IPS-18c (cell line): ENCODE results near the gene ARHGAP22.

ENCODE experiments used
- H3K4me3 ChIP-seq: 2 replicates; pipeline ENCODE4 v1.7.0; 2013; ENCODE audit warnings: low read depth, mild to moderate bottlenecking, low read length, moderate library complexity; ENCODE audit not compliant: insufficient read depth
- H3K9me3 ChIP-seq: one replicate; pipeline ENCODE4 v1.6.1; 2013; ENCODE audit warnings: mild to moderate bottlenecking, low read length, moderate library complexity; ENCODE audit not compliant: control insufficient read depth, insufficient read depth

The ARHGAP22 gene

GRCh38 chr10:48636901-48637300, 32.0 kb upstream of the ARHGAP22 start:
- no peak overlapping the region for H3K4me3 ChIP-seq
- H3K9me3 ChIP-seq = no peaks in the 10 kb centered on the region

- Histone ChIP-seq H3K9me3 (no peaks in the 10 kb centered on the region), H3K4me3 (no peak overlapping the region)
Observed at GRCh38 chr10:48636231-48636630, 31.4 kb upstream of the ARHGAP22 start.

GRCh38 chr10:48634984-48635557, 30.2 kb upstream of the ARHGAP22 start:
- no peak overlapping the region for H3K4me3 ChIP-seq
- no peaks in the 10 kb centered on the region for H3K9me3 ChIP-seq

GRCh38 chr10:48634198-48634983, 29.5 kb upstream of the ARHGAP22 start:
- H3K4me3 ChIP-seq = no peak overlapping the region
- H3K9me3 ChIP-seq = no peaks in the 10 kb centered on the region

GRCh38 chr10:48633381-48634197, 28.7 kb upstream of the ARHGAP22 start:
- Histone ChIP-seq H3K9me3 (no peaks in the 10 kb centered on the region), H3K4me3 (no peak overlapping the region)

- Histone ChIP-seq H3K4me3 (no peak overlapping the region), H3K9me3 (no peaks in the 10 kb centered on the region)
Observed at GRCh38 chr10:48632166-48632565, 27.3 kb upstream of the ARHGAP22 start.

- Histone ChIP-seq H3K9me3 (no peaks in the 10 kb centered on the region), H3K4me3 (no peak overlapping the region)
Observed at GRCh38 chr10:48627984-48628609, 23.2 kb upstream of the ARHGAP22 start.

GRCh38 chr10:48626986-48627731, 22.3 kb upstream of the ARHGAP22 start:
- Histone ChIP-seq H3K9me3 (no peaks in the 10 kb centered on the region), H3K4me3 (no peak overlapping the region)

GRCh38 chr10:48626447-48626846, 21.6 kb upstream of the ARHGAP22 start:
- Histone ChIP-seq H3K9me3 (no peaks in the 10 kb centered on the region), H3K4me3 (no peak overlapping the region)

GRCh38 chr10:48625826-48626134, 20.9 kb upstream of the ARHGAP22 start:
- H3K9me3 ChIP-seq = no peaks in the 10 kb centered on the region
- H3K4me3 ChIP-seq = no peak overlapping the region

- H3K9me3 ChIP-seq = no peaks in the 10 kb centered on the region
- H3K4me3 ChIP-seq = no peak overlapping the region
Observed at GRCh38 chr10:48623607-48624132, 18.8 kb upstream of the ARHGAP22 start.

GRCh38 chr10:48623009-48623408, 18.1 kb upstream of the ARHGAP22 start:
- Histone ChIP-seq H3K4me3 (no peak overlapping the region), H3K9me3 (no peaks in the 10 kb centered on the region)

- Histone ChIP-seq H3K4me3 (no peak overlapping the region), H3K9me3 (no peaks in the 10 kb centered on the region)
Observed at GRCh38 chr10:48620719-48621118, 15.8 kb upstream of the ARHGAP22 start.

- H3K9me3 ChIP-seq = no peaks in the 10 kb centered on the region
- H3K4me3 ChIP-seq = no peak overlapping the region
Observed at GRCh38 chr10:48616436-48616835, 11.6 kb upstream of the ARHGAP22 start.

GRCh38 chr10:48614481-48615390, 9.9 kb upstream of the ARHGAP22 start:
- Histone ChIP-seq H3K9me3 (no peaks in the 10 kb centered on the region), H3K4me3 (no peak overlapping the region)

GRCh38 chr10:48613016-48613415, 8.1 kb upstream of the ARHGAP22 start:
- H3K9me3 ChIP-seq = no peaks in the 10 kb centered on the region
- H3K4me3 ChIP-seq = no peak overlapping the region
